ENCODE data around the gene PLXDC2.

- no peak for TF ChIP-seq CTCF (IDR thresholded peaks at IDR 0.05; ENCODE audit: poor library complexity)
- TF ChIP-seq EZH2 (IDR thresholded peaks at IDR 0.05; ENCODE audit: borderline replicate concordance), result no peak
Observed at GRCh38 chr10:19895500-19895899, 79.3 kb downstream of the PLXDC2 start.

Data from hepatocyte (in vitro differentiated cells).